GM19395 (cell line): ENCODE measurements around the gene DXO.
A peak's percentile ranks its signal among the peaks of the same experiment; 100 is the strongest.
"Not testable (repeated sequence)": the region's sequence is repeated elsewhere in the genome, so short reads cannot be mapped to it uniquely, and the experiment has no call there.

ENCODE experiments used
- ATAC-seq: cut with Tn5 transposase; IDR thresholded peaks from one replicate; pipeline ENCODE4 v1.9.1; 2021; ENCODE audit warnings: mild to moderate bottlenecking, moderate library complexity; ENCODE audit not compliant: unreplicated experiment

The DXO gene

GRCh38 chr6:31980195-31980876 lies 8.4 kb upstream of the DXO start:
- ATAC-seq, result not testable (repeated sequence)

- ATAC-seq, result no peak
Measured at GRCh38 chr6:31979238-31979898, 7.4 kb upstream of the DXO start.

GRCh38 chr6:31978831-31979230 lies 6.9 kb upstream of the DXO start:
- ATAC-seq, result no peak

- ATAC-seq, result no peak
Measured at GRCh38 chr6:31977816-31978431, 6.0 kb upstream of the DXO start.

- ATAC-seq, result not testable (repeated sequence)
Measured at GRCh38 chr6:31976065-31976464, 4.1 kb upstream of the DXO start.

- ATAC-seq, result no peak
Measured at GRCh38 chr6:31972709-31973350, 892 bp upstream of the DXO start.

- peak; percentile 2 for ATAC-seq
Measured at GRCh38 chr6:31971279-31971992, 502 bp downstream of the DXO start.

- no peak for ATAC-seq
Measured at GRCh38 chr6:31970604-31971271, 1.2 kb downstream of the DXO start.

- no peak for ATAC-seq
Measured at GRCh38 chr6:31969712-31970603, 2.0 kb downstream of the DXO start.

- ATAC-seq, result no peak
Measured at GRCh38 chr6:31968791-31969711, 2.9 kb downstream of the DXO start.

GRCh38 chr6:31968326-31968725 lies 3.6 kb downstream of the DXO start:
- ATAC-seq, result no peak

- no peak for ATAC-seq
Measured at GRCh38 chr6:31967926-31968320, 4.0 kb downstream of the DXO start.

- ATAC-seq, result no peak
Measured at GRCh38 chr6:31966997-31967925, 4.7 kb downstream of the DXO start.

GRCh38 chr6:31966506-31966905 lies 5.4 kb downstream of the DXO start:
- ATAC-seq, result no peak

- ATAC-seq, result no peak
Measured at GRCh38 chr6:31965700-31966099, 6.2 kb downstream of the DXO start.

- ATAC-seq, result no peak
Measured at GRCh38 chr6:31963921-31964320, 8.0 kb downstream of the DXO start.

- no peak for ATAC-seq
Measured at GRCh38 chr6:31961616-31962015, 10.3 kb downstream of the DXO start.
